ENCODE results near the gene DDX31. TPM values are rescaled to one million over a fixed set of nuclear protein-coding genes. Genes with fewer than 3 reads are reported as not detected.

Gene DDX31
- total RNA-seq, 1 experiment from 2014 or later = 25.8 TPM

DNA sequence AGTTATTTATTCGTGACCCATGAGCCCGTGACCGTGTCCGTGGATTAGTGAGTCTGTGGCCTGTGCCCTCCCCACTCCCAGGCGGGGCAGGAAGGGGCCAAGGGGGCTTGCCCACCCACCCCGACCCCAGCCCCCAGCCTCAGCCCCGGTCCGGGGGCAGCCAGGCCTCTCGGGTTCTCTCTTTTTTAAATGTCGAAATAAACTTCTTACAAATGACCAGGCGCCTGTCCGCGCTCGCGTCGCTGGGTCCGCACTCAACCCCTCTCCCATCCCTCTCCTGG, 79.8 kb downstream of the DDX31 start (continued):
- TF ChIP-seq REST (IDR thresholded peaks at IDR 0.05; ENCODE audit: low read depth) = no peak

DNA sequence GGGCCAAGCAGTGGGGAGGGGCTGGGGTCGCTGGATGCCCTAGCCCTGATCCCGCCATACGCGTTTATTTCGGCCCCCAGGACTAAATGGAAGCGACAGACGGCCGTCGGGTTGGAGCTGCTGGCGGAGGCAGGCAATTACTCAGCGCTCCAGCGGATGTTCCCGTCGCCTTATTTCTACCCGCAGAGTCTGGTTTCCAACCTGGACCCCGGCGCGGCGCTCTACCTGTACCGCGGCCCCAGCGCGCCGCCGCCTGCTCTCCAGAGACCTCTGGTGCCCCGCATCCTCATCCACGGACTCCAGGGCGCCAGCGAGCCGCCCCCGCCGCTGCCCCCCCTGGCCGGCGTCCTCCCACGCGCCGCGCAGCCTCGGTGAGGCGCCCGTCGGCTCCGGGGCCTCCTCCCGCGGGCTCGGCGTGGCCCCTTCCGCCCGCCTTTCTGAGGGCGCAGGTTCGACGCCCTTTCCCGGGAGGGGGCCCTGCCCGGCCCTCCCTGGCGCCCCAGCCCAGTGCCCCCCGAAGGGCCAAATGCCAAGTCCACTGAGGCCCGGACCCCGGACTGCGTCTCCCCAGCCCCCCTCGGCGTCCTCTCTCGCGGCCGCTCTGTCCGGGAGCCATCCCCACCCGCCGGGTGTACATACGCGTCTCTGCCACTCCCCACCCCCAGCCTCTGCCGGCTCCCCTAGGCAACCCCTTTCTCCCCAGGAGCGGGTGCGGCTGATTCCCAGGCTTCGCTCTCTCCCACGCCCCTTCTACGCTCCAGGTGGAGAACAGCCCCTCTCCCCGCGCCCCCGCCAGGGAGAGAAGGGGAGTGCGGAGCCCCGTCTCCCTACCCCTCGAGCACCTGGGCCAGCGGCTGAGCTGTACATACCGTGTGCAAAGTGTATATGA, 80.4 kb downstream of the DDX31 start:
- TF ChIP-seq ZFX (IDR thresholded peaks at IDR 0.05) (no peak), JUND (IDR thresholded peaks at IDR 0.05) (no peak), CEBPB (IDR thresholded peaks at IDR 0.05; ENCODE audit: low read depth) (no peak), TCF7L2 (IDR thresholded peaks at IDR 0.05; ENCODE audit: borderline replicate concordance, extremely low read depth, insufficient read depth, insufficient read length) (no peak), EZH2 (IDR thresholded peaks at IDR 0.05) (no peak), RAD21 (IDR thresholded peaks at IDR 0.05; ENCODE audit: low read depth) (no peak), CTCF (IDR thresholded peaks at IDR 0.05 in 2 of 3, conservative IDR thresholded peaks at IDR 0.05 in 1 of 3; ENCODE audit: borderline replicate concordance in 1 of 3, insufficient read depth in 1 of 3, low read depth in 2 of 3, low read length in 2 of 3) (no peak), EZH2phosphoT487 (IDR thresholded peaks at IDR 0.05; ENCODE audit: borderline replicate concordance) (no peak), SP1 (IDR thresholded peaks at IDR 0.05; ENCODE audit: low read depth) (no peak), POLR2A (IDR thresholded peaks at IDR 0.05; ENCODE audit: borderline replicate concordance, extremely low read depth, insufficient read depth, insufficient read length) (no peak), SRF (IDR thresholded peaks at IDR 0.05; ENCODE audit: low read depth) (no peak), ELF1 (IDR thresholded peaks at IDR 0.05; ENCODE audit: borderline replicate concordance, low read depth) (no peak), EGR1 (IDR thresholded peaks at IDR 0.05; ENCODE audit: low read depth) (no peak)
- H3K36me3 ChIP-seq (ENCODE audit: control insufficient read depth in 1 of 2, insufficient read depth in 2 of 2, low read length in 2 of 2) = peaks cover 3 to 4% of the 10 kb centered on the region in 2 experiments; a peak in 1 of 4 replicates
- intact Hi-C loops (cut with micrococcal nuclease) = no loop called here
- H4K20me1 ChIP-seq (ENCODE audit: insufficient read depth) = no peaks in the 10 kb centered on the region
- CTCF ChIA-PET = no interaction called here
- no peak overlapping the region for H2AFZ ChIP-seq (ENCODE audit: low read depth, low read length, poor library complexity, severe bottlenecking)
- ATAC-seq = no peak
- no TSS peak for BruUV-seq (replicated peaks)
- no peaks in the 10 kb centered on the region for H3K9me2 ChIP-seq (ENCODE audit: insufficient read depth)
- no peak for DNase-seq (ENCODE audit: low read depth, low spot score)
- H3K4me2 ChIP-seq (ENCODE audit: low read length) = no peak overlapping the region
- peaks cover 0 to 9% of the 10 kb centered on the region in 2 experiments; a peak in 2 of 4 replicates for H3K4me1 ChIP-seq (ENCODE audit: control insufficient read depth in 1 of 2, insufficient read depth in 2 of 2, low read length in 2 of 2)
- POLR2A ChIA-PET = no interaction called here
- H3K9me3 ChIP-seq (ENCODE audit: control insufficient read depth in 1 of 2, insufficient read depth in 1 of 2, low read depth in 1 of 2, low read length in 2 of 2) = no peaks in the 10 kb centered on the region
- no peaks in the 10 kb centered on the region for H3K79me2 ChIP-seq (ENCODE audit: insufficient read depth, low read length)
- H3K27me3 ChIP-seq (ENCODE audit: insufficient read depth, low read length) = no peaks in the 10 kb centered on the region
- H3K27ac ChIP-seq (ENCODE audit: low read depth, low read length) = no peak overlapping the region
- RAD21 ChIA-PET (ENCODE audit: low non-redundant PET in 1 of 2, low total read pairs in 2 of 2, uncharacterized antibody in 2 of 2, unreplicated experiment in 2 of 2) = no interaction called here
- H3K9ac ChIP-seq (ENCODE audit: low read length) = no peak overlapping the region
- no peak overlapping the region for H3K4me3 ChIP-seq (replicated peaks in 1 of 2; ENCODE audit: low read depth in 1 of 2, low read length in 2 of 2)
